Measurements from ENCODE around the gene VWA2.
A peak's percentile ranks its signal among the peaks of the same experiment; 100 is the strongest.

The VWA2 gene

DNA sequence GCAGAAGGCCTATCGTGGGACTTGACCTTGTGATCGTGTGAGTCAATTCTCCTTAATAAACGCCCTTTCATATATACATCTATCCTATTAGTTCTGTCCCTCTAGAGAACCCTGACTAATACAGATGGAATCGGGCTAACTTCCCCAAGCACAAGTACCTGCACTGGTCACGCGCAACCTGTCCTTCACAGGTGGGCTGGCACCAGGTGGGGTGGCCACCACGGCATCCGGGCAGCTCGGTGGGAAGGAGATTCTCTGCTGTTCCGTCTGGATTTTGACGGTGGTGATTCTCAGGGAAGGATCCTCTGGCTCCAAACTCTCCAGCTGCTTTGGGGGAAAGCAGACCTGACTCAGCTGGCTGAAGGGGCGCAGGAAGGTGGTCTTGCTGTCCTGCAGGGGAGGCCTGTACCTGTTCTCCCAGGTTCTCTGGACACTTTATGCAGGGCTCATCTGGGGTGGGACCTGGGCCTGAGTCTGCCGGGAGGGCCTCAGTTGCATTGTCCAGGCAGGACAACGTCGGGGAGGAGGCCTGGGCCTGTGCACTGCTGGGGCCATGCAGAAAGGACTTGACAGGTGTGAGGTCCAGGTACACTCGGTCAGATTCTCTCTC, 61.1 kb downstream of the VWA2 start:
- DNase-seq (ENCODE audit: low spot score): no peak

- DNase-seq (ENCODE audit: low spot score): no peak
Observed at GRCh38 chr10:114301177-114301576, 62.1 kb downstream of the VWA2 start.

GRCh38 chr10:114301951-114302710, 63.1 kb downstream of the VWA2 start:
- DNase-seq (ENCODE audit: low spot score): no peak

GRCh38 chr10:114303556-114303955, 64.5 kb downstream of the VWA2 start:
- no peak for DNase-seq (ENCODE audit: low spot score)

- peak; percentile 89 for DNase-seq (ENCODE audit: low spot score)
Observed at GRCh38 chr10:114304017-114304570, 65.0 kb downstream of the VWA2 start.

DNA sequence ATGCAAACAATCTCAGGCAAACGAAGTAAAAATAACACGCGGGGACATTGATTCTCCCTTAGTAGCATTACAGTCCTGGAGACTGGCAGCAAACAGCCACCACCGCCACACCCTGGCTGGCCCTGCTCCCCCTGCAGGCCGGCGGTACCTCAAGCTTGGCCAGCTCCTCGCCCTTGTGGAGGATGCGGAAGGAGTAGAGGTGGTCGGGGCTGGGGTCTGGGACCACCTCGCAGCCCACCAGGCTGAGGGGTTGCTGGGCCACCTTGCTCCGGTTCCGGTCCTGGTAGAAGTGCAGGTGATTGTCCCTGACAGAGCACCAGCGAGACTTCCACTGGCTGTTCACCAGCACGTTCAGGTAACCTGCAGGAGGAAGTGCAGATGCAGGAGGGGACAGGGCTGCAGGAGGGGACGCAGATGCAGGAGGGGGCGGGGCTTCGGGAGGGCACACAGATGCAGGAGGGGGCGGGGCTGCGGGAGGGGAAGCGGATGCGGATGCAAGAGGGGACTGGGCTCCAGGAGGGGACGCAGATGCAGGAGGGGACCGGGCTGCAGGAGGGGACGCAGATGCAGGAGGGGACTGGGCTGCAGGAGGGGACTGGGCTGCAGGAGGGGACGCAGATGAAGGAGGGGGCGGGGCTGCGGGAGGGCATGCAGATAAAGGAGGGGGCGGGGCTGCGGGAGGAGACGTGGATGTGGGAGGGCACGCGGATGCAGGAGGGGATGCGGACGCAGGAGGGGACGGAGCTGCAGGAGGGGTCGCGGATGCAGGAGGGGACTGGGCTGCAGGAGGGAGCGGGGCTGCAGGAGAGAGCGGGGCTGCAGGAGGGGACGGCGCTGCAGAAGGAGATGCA, 65.7 kb downstream of the VWA2 start:
- peak; percentile 70 for DNase-seq (ENCODE audit: low spot score)

DNA sequence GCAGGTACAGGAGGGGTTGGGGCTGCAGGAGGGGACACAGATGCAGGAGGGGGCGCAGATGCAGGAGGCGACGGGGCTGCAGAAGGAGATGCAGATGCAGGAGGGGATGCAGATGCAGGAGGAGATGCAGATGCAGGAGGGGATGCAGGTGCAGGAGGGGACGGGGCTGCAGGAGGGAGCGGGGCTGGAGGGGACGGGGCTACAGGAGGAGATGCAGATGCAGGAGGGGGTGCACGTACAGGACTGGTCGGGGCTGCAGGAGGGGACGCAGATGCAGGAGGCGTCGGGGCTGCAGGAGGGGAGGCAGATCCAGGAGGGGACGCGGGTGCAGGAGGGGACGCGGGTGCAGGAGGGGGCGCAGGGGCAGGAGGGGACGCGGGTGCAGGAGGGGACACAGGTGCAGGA, 66.5 kb downstream of the VWA2 start:
- DNase-seq (ENCODE audit: low spot score): no peak

- peak; percentile 91 for DNase-seq (ENCODE audit: low spot score)
Observed at GRCh38 chr10:114306116-114306973, 67.3 kb downstream of the VWA2 start.

DNA sequence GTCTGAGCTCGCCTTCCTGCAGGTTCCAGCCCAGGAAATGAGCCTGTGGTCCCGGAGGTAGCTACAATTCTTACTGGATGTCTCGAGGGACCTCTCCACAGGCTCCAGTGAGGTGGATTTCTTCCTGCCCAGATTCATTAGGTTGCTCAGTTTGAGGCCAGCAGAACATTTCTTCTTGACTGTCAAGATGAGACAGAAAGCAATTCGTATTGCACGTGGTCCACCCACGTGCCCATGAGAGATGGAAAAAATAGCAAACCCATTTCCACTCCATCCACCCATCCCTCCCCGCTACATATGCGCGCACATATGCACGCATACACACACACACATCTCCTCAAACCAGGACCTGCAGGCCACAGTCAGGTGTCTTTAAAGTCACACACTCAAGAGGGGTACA, 68.7 kb downstream of the VWA2 start:
- DNase-seq (ENCODE audit: low spot score): no peak

GRCh38 chr10:114308531-114309363, 69.7 kb downstream of the VWA2 start:
- peak; percentile 64 for DNase-seq (ENCODE audit: low spot score)

DNA sequence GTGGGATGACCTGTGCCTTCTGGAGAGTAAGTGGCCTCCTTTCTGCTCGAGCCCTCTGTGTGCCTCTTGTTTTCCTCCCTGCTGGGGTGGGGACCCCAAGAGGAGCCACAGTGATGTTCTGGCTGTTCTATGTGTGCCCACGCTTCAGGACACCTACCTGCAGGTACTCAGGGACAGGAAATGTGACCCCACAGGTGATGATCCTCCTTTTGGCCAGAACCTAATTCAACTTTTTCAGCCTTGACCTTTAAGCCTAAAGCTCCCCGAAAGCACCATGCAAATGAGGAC, 70.3 kb downstream of the VWA2 start:
- no peak for DNase-seq (ENCODE audit: low spot score)

- DNase-seq (ENCODE audit: low spot score): no peak
Observed at GRCh38 chr10:114310346-114310745, 71.3 kb downstream of the VWA2 start.

DNA sequence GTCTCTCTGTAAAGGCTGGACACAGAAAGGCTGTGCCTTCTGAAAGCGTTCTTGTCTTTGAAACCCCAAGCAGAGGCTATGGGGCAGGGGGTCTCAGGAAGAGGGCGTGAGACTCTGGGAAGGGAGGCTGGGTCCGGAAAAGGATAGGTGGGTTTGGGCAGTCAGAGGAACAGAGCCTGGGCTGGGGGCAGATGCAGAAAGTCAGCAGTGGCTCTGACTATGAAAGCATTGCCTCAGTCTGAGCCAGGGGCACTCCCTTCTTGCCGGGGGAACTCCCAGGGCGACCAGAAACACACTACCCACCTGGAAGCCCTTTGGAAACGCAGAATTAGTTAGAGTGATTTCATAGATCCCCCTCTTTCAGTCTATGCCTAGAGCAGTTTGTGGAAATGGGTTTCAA, 72.0 kb downstream of the VWA2 start:
- DNase-seq (ENCODE audit: low spot score): no peak

DNA sequence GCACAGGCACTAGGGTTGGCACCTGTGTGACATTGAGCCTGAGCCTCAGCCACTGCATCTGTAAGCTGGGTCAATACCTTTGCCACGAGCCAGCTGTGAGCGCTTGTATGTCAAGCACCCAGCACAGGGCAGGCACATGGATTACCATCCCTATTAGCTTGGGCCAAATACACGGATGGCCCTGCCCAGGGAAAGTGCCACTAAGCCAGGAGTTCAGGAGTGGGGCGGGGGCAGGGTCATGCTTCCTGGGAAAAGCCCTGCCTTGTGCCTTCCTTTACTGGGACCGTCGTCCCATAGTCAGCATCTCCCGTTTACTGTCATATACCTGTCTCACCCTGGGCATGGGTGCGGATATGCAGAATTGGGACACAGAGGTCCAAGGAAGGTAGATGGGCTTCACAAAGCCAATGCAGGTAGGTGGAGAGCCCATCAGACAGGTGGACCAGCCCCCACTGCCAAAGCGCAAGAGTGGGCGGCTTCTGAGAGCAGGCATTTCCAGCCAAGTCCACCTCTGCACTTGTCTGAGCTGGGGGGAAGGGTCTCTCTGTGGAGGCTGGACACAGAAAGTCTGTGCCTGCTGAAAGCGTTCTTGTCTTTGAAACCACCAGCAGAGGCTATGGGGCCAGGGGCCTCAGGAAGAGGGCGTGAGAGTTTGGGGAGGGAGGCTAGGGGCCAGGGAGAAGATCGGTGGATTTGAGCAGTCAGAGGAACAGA, 72.6 kb downstream of the VWA2 start:
- no peak for DNase-seq (ENCODE audit: low spot score)

- no peak for DNase-seq (ENCODE audit: low spot score)
Observed at GRCh38 chr10:114313139-114313538, 74.1 kb downstream of the VWA2 start.

DNA sequence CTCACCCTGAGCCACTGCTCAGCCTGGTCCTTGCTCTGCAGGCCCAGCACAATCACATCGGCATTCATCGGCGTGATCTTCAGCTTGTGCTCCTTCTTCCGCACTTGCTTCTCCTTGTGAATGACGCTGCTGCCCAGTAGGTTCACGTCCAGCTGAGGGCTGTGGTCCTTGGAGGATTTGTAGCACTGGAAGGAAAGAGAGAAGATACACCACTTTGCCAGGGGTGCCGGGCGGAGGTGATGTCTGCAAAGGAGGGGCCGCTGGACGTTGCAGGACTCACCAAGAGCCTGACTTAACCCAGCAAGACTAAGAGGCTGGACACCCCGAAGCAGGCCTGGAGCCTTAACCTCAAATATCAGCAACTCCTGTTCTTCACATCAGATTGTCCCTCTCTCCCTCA, 74.8 kb downstream of the VWA2 start:
- DNase-seq (ENCODE audit: low spot score): no peak

GRCh38 chr10:114315566-114316420, 76.7 kb downstream of the VWA2 start:
- no peak for DNase-seq (ENCODE audit: low spot score)

- no peak for DNase-seq (ENCODE audit: low spot score)
Observed at GRCh38 chr10:114316744-114317143, 77.7 kb downstream of the VWA2 start.

Measured in GM03348 (cell line).